ENCODE measurements around the gene TMEM269. TPM values are rescaled to one million over a fixed set of nuclear protein-coding genes. Genes with fewer than 3 reads are reported as not detected.
A peak's percentile ranks its signal among the peaks of the same experiment; 100 is the strongest.

The TMEM269 gene
- total and polyA plus RNA-seq, 2 experiments from 2014 or later = 0.35 to 0.69 TPM

- H3K27ac ChIP-seq = no peak overlapping the region
- no peak overlapping the region for H3K4me3 ChIP-seq
- H3K36me3 ChIP-seq = peaks cover 39% of the 10 kb centered on the region
- no peaks in the 10 kb centered on the region for H3K4me1 ChIP-seq (ENCODE audit: low read depth)
- H3K27me3 ChIP-seq = no peaks in the 10 kb centered on the region
- TF ChIP-seq, protein P1, sequence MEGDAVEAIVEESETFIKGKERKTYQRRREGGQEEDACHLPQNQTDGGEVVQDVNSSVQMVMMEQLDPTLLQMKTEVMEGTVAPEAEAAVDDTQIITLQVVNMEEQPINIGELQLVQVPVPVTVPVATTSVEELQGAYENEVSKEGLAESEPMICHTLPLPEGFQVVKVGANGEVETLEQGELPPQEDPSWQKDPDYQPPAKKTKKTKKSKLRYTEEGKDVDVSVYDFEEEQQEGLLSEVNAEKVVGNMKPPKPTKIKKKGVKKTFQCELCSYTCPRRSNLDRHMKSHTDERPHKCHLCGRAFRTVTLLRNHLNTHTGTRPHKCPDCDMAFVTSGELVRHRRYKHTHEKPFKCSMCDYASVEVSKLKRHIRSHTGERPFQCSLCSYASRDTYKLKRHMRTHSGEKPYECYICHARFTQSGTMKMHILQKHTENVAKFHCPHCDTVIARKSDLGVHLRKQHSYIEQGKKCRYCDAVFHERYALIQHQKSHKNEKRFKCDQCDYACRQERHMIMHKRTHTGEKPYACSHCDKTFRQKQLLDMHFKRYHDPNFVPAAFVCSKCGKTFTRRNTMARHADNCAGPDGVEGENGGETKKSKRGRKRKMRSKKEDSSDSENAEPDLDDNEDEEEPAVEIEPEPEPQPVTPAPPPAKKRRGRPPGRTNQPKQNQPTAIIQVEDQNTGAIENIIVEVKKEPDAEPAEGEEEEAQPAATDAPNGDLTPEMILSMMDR (IDR thresholded peaks at IDR 0.05; ENCODE audit: low read depth, low read length) = peak; percentile 79
- H3K9me3 ChIP-seq (ENCODE audit: low read depth) = no peaks in the 10 kb centered on the region
- DNase-seq (ENCODE audit: low read depth in 1 of 2, low spot score in 1 of 2) = peak; percentile 49 to 61
These were observed 6.9 kb upstream of the TMEM269 start for GRCh38 chr1:42777852-42778251.

GRCh38 chr1:42779725-42780124 is 5.1 kb upstream of the TMEM269 start:
- DNase-seq (ENCODE audit: low read depth in 1 of 2, low spot score in 1 of 2) = no peak
- H3K4me3 ChIP-seq = no peak overlapping the region
- TF ChIP-seq, protein P1 (IDR thresholded peaks at IDR 0.05; ENCODE audit: low read depth, low read length) = no peak
- no peaks in the 10 kb centered on the region for H3K27me3 ChIP-seq
- peaks cover 29% of the 10 kb centered on the region for H3K36me3 ChIP-seq
- no peaks in the 10 kb centered on the region for H3K4me1 ChIP-seq (ENCODE audit: low read depth)
- no peak overlapping the region for H3K27ac ChIP-seq
- H3K9me3 ChIP-seq (ENCODE audit: low read depth) = no peaks in the 10 kb centered on the region

GRCh38 chr1:42780176-42780575 is 4.6 kb upstream of the TMEM269 start:
- TF ChIP-seq, protein P1 (IDR thresholded peaks at IDR 0.05; ENCODE audit: low read depth, low read length) = no peak
- peaks cover 24% of the 10 kb centered on the region for H3K36me3 ChIP-seq
- no peaks in the 10 kb centered on the region for H3K4me1 ChIP-seq (ENCODE audit: low read depth)

GRCh38 chr1:42783092-42783491 is 1.7 kb upstream of the TMEM269 start:
- H3K4me1 ChIP-seq (ENCODE audit: low read depth) = no peaks in the 10 kb centered on the region
- H3K27ac ChIP-seq = no peak overlapping the region
- TF ChIP-seq, protein P1 (IDR thresholded peaks at IDR 0.05; ENCODE audit: low read depth, low read length) = no peak
- H3K36me3 ChIP-seq = peaks cover 12% of the 10 kb centered on the region
- H3K9me3 ChIP-seq (ENCODE audit: low read depth) = no peaks in the 10 kb centered on the region
- H3K4me3 ChIP-seq = no peak overlapping the region
- H3K27me3 ChIP-seq = no peaks in the 10 kb centered on the region
- no peak for DNase-seq (ENCODE audit: low read depth in 1 of 2, low spot score in 1 of 2)

More at GRCh38 chr1:42780176-42780575, 4.6 kb upstream of the TMEM269 start:
- no peak for DNase-seq (ENCODE audit: low read depth in 1 of 2, low spot score in 1 of 2)
- Histone ChIP-seq H3K9me3 (ENCODE audit: low read depth) (no peaks in the 10 kb centered on the region), H3K27me3 (no peaks in the 10 kb centered on the region), H3K4me3 (no peak overlapping the region), H3K27ac (no peak overlapping the region)

- DNase-seq (ENCODE audit: low read depth in 1 of 2, low spot score in 1 of 2) = no peak
- TF ChIP-seq, protein P1 (IDR thresholded peaks at IDR 0.05; ENCODE audit: low read depth, low read length) = no peak
- no peak overlapping the region for H3K4me3 ChIP-seq
- no peaks in the 10 kb centered on the region for H3K9me3 ChIP-seq (ENCODE audit: low read depth)
- no peaks in the 10 kb centered on the region for H3K27me3 ChIP-seq
- no peaks in the 10 kb centered on the region for H3K4me1 ChIP-seq (ENCODE audit: low read depth)
- H3K36me3 ChIP-seq = peaks cover 7% of the 10 kb centered on the region
- H3K27ac ChIP-seq = no peak overlapping the region
These were observed 245 bp upstream of the TMEM269 start for GRCh38 chr1:42784547-42784945.

GRCh38 chr1:42786097-42786496 is 1.3 kb downstream of the TMEM269 start:
- TF ChIP-seq, protein P1 (IDR thresholded peaks at IDR 0.05; ENCODE audit: low read depth, low read length) = no peak
- no peaks in the 10 kb centered on the region for H3K4me1 ChIP-seq (ENCODE audit: low read depth)
- peaks cover 7% of the 10 kb centered on the region for H3K36me3 ChIP-seq
- H3K4me3 ChIP-seq = no peak overlapping the region
- H3K27ac ChIP-seq = no peak overlapping the region
- H3K27me3 ChIP-seq = no peaks in the 10 kb centered on the region
- H3K9me3 ChIP-seq (ENCODE audit: low read depth) = no peaks in the 10 kb centered on the region
- no peak for DNase-seq (ENCODE audit: low read depth in 1 of 2, low spot score in 1 of 2)

Measured in cardiac muscle cell (in vitro differentiated cells and primary cell).